GM23248 (cell line): ENCODE data around the gene CMPK2. TPM values are rescaled to one million over a fixed set of nuclear protein-coding genes. Genes with fewer than 3 reads are reported as not detected.

Source experiments
- DNase-seq: peaks from one replicate; pipeline ENCODE4 v3.0.0-alpha.2; 2015
- H2AFZ ChIP-seq: fragments of 200-600 bp; sonication (generic); 2 replicates; pipeline ENCODE4 v1.6.1; 2016; ENCODE audit warnings: antibody characterized with exemption
- H3F3A ChIP-seq: fragments of 200-600 bp; sonication (generic); 2 replicates; pipeline ENCODE4 v1.6.1; 2016; ENCODE audit warnings: mild to moderate bottlenecking, antibody characterized with exemption, mixed run types; ENCODE audit not compliant: insufficient read depth
- H3K27ac ChIP-seq: fragments of 200-600 bp; sonication (generic); 2 replicates; pipeline ENCODE4 v1.5.1; 2016; ENCODE audit warnings: mild to moderate bottlenecking
- H3K27me3 ChIP-seq: fragments of 200-600 bp; sonication (generic); replicated peaks from 2 replicates; pipeline ENCODE4 v1.6.1; 2016; ENCODE audit warnings: mild to moderate bottlenecking; ENCODE audit not compliant: insufficient read depth
- H3K36me3 ChIP-seq: fragments of 200-600 bp; sonication (generic); 2 replicates; pipeline ENCODE4 v1.6.1; 2016; ENCODE audit warnings: low read depth, mild to moderate bottlenecking
- H3K4me1 ChIP-seq: fragments of 200-600 bp; sonication (generic); 2 replicates; pipeline ENCODE4 v1.6.1; 2016; ENCODE audit warnings: mild to moderate bottlenecking; ENCODE audit not compliant: insufficient read depth
- H3K4me2 ChIP-seq: fragments of 200-600 bp; sonication (generic); one replicate; pipeline ENCODE4 v1.6.1; 2016; ENCODE audit warnings: mild to moderate bottlenecking; ENCODE audit not compliant: unreplicated experiment
- H3K4me3 ChIP-seq: fragments of 200-600 bp; sonication (generic); 2 replicates; pipeline ENCODE4 v1.5.1; 2016; ENCODE audit warnings: mild to moderate bottlenecking
- H3K79me2 ChIP-seq: fragments of 200-600 bp; sonication (generic); 2 replicates; pipeline ENCODE4 v1.6.1; 2016; ENCODE audit warnings: mild to moderate bottlenecking; ENCODE audit not compliant: insufficient read depth
- H3K9ac ChIP-seq: fragments of 200-600 bp; sonication (generic); 2 replicates; pipeline ENCODE4 v1.6.1; 2016; ENCODE audit warnings: mild to moderate bottlenecking
- H3K9me2 ChIP-seq: fragments of 200-600 bp; sonication (generic); 2 replicates; pipeline ENCODE4 v1.6.1; 2016; ENCODE audit warnings: mixed run types, mild to moderate bottlenecking, moderate library complexity; ENCODE audit not compliant: insufficient read depth
- H3K9me3 ChIP-seq: fragments of 200-600 bp; sonication (generic); one replicate; pipeline ENCODE4 v1.6.1; 2017; ENCODE audit warnings: low read depth
- H4K20me1 ChIP-seq: fragments of 200-600 bp; sonication (generic); 2 replicates; pipeline ENCODE4 v1.6.0; 2016; ENCODE audit not compliant: insufficient read depth
- EZH2 ChIP-seq: fragments of 200-600 bp; sonication (generic); IDR thresholded peaks from 2 replicates; pipeline ENCODE4 v1.6.1; 2018; ENCODE audit warnings: antibody characterized with exemption, mild to moderate bottlenecking; ENCODE audit not compliant: insufficient read depth, poor library complexity, severe bottlenecking
- EZH2phosphoT487 ChIP-seq: fragments of 200-600 bp; sonication (generic); IDR thresholded peaks from 2 replicates; pipeline ENCODE4 v1.6.1; 2018; ENCODE audit warnings: antibody characterized with exemption, moderate library complexity, mild to moderate bottlenecking, low read depth; ENCODE audit not compliant: insufficient read depth
- WGBS, 2 experiments: methylation state at CpG; one replicate each; pipeline ENCODE4 v1.1.6; 2015 to 2017; ENCODE audit warnings: low lambda C conversion rate in 2 of 2, low coverage in 1 of 2; ENCODE audit errors: missing lambda C conversion rate in 2 of 2; 5-methylcytosine and 5-hydroxymethylcytosine counted together
- in situ Hi-C: fragments of 300-500 bp; cut with MboI; formaldehyde crosslinking; loops from 2 replicates; pipeline ENCODE4 v1.15.0; 2020
- polyA plus RNA-seq: library from polyadenylated mRNA; unstranded; fragments of >200 nt; fragmentation: Nextera tagmentation; extraction: Ambion mirVana; gene quantifications from 2 replicates; pipeline ENCODE4 v1.2.1, GENCODE V29; 2016
- total RNA-seq: library from RNA; depleted of rRNA; stranded (reverse); fragments of >200 nt; shearing (Covaris generic); gene quantifications from 2 replicates; pipeline ENCODE4 v1.2.3, GENCODE V29; 2014; rRNA removed

CMPK2 gene
- total and polyA plus RNA-seq, 2 experiments from 2014 or later, result 0.11 TPM; not detected in 1

DNA sequence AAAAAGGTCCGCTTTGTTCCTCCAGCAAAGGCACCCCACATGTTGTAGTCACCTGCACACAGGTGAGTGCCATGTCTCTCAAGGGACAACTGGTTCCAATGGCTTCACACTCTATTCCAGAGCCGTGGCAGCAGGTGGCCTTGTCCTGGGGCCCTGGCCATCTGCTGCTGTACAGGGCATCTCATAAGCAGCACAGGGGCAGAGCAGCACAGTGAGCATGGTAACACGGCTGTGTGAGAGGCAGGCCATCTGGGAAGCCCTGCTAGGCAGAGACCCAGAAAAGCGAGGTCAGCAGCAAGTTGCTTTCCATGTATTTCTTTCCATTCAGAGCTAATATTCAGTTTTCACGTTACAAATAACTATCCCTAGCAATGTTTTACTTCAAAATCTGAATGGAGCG, 54.7 kb downstream of the CMPK2 start:
- in situ Hi-C loops, result no loop called here
- DNase-seq, result no peak
- Histone ChIP-seq H3K9ac (no peak overlapping the region), H3K4me3 (no peak overlapping the region), H3K4me1 (no peaks in the 10 kb centered on the region), H3K36me3 (no peaks in the 10 kb centered on the region), H3F3A (no peaks in the 10 kb centered on the region), H3K27me3 (no peaks in the 10 kb centered on the region), H3K9me3 (no peaks in the 10 kb centered on the region), H3K9me2 (no peaks in the 10 kb centered on the region), H3K27ac (no peak overlapping the region), H3K79me2 (no peaks in the 10 kb centered on the region), H3K4me2 (no peak overlapping the region), H2AFZ (no peak overlapping the region), H4K20me1 (no peaks in the 10 kb centered on the region)
- no peak for TF ChIP-seq EZH2
- TF ChIP-seq EZH2phosphoT487, result no peak
- WGBS, 2 experiments, result 39 to 41% methylated on average over 6 of the region's 6 CpGs

DNA sequence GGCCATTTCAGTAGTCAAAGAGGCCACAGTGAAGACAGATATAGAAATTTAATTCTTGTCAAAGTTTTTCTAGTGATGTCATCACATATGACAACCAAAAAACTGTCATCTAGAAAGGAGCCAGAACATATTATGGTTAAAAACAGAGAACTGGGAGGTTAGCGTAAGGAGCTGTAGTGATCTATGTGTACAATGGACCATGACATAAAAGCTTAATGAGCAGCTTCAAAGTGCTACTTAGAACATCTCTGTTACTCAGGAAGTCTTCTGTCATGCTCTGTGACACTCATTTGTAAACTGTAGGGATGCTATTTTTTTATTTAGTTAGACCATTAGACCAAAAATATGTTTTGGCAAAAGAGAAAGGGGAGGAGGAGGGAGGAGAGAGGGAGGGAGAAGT, 57.3 kb downstream of the CMPK2 start:
- Histone ChIP-seq H3K9ac (no peak overlapping the region), H3K4me1 (no peaks in the 10 kb centered on the region), H3K4me2 (no peak overlapping the region), H3K4me3 (no peak overlapping the region), H3K27me3 (no peaks in the 10 kb centered on the region; the same call in 1 of the 2 replicates), H3K36me3 (no peaks in the 10 kb centered on the region), H3K27ac (no peak overlapping the region), H3K9me3 (no peaks in the 10 kb centered on the region), H3K79me2 (no peaks in the 10 kb centered on the region), H3K9me2 (no peaks in the 10 kb centered on the region), H4K20me1 (no peaks in the 10 kb centered on the region), H3F3A (no peaks in the 10 kb centered on the region), H2AFZ (no peak overlapping the region)
- 47 to 55% methylated on average over 1 of the region's 1 CpG for WGBS, 2 experiments
- no peak for DNase-seq
- no peak for TF ChIP-seq EZH2
- TF ChIP-seq EZH2phosphoT487, result no peak
- in situ Hi-C loops, result no loop called here

DNA sequence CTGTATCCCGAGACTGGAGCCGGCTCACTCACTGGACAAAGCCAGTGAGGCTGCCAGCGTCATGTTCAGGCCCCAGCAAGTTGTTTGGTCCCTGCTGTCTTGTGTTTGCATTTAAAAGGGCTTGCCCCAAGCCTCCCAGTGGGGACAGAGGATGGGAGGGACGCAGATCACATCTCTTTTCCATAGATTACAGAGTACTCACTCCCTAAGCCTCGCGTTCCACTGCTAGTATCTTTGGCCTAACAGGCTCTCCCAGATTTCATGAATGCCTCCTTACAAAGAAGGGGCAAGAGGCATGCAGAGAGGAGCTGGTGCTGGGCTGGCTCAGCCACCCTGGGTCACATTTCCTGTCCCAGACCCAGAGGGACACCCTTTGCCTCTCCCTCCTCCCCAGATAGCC, 59.1 kb downstream of the CMPK2 start:
- H3K27me3 ChIP-seq, result no peaks in the 10 kb centered on the region; the same call in 1 of the 2 replicates
- H3K4me3 ChIP-seq, result no peak overlapping the region
- no peaks in the 10 kb centered on the region for H3K79me2 ChIP-seq
- no peaks in the 10 kb centered on the region for H4K20me1 ChIP-seq
- no peak overlapping the region for H2AFZ ChIP-seq
- H3K9me2 ChIP-seq, result no peaks in the 10 kb centered on the region
- no peaks in the 10 kb centered on the region for H3K36me3 ChIP-seq
- no peak for DNase-seq
- no peak overlapping the region for H3K9ac ChIP-seq
- no peaks in the 10 kb centered on the region for H3F3A ChIP-seq
- in situ Hi-C loops, result no loop called here
- no peak overlapping the region for H3K4me2 ChIP-seq
- H3K27ac ChIP-seq, result no peak overlapping the region
- no peaks in the 10 kb centered on the region for H3K9me3 ChIP-seq
- H3K4me1 ChIP-seq, result no peaks in the 10 kb centered on the region
- 21 to 23% methylated on average over 6 of the region's 6 CpGs for WGBS, 2 experiments
- TF ChIP-seq EZH2 (no peak), EZH2phosphoT487 (no peak)

DNA sequence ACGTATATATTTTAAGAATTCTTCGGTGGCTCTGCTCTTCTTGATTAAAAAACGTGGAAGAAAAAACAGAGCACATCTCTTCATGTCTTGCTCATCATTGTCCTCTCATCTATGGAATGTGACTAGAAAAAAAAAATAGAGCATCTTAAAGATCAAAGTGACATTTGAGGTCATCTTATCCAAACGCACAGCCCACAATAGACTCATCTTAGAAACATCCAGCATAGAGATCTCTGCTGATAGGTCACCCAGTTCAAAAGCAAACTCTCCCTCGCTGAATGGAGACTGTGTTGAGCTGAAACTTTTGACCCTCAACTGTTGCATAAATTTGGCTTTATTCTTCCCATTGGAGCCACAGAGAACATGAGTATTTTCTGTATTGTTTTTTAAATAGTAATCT, 65.2 kb downstream of the CMPK2 start:
- peak; percentile 18 for DNase-seq
- H3K9me3 ChIP-seq, result no peaks in the 10 kb centered on the region
- H3K4me3 ChIP-seq, result no peak overlapping the region
- H3K79me2 ChIP-seq, result no peaks in the 10 kb centered on the region
- H3K9ac ChIP-seq, result no peak overlapping the region
- no peaks in the 10 kb centered on the region for H3F3A ChIP-seq
- H3K4me1 ChIP-seq, result no peaks in the 10 kb centered on the region
- 37 to 42% methylated on average over 5 of the region's 5 CpGs for WGBS, 2 experiments
- H3K27me3 ChIP-seq, result no peaks in the 10 kb centered on the region; the same call in 1 of the 2 replicates
- no peak overlapping the region for H2AFZ ChIP-seq
- no peak overlapping the region for H3K27ac ChIP-seq
- no peaks in the 10 kb centered on the region for H3K36me3 ChIP-seq
- TF ChIP-seq EZH2phosphoT487, result no peak
- TF ChIP-seq EZH2, result no peak
- H4K20me1 ChIP-seq, result no peaks in the 10 kb centered on the region
- H3K9me2 ChIP-seq, result no peaks in the 10 kb centered on the region
- in situ Hi-C loops, result no loop called here
- no peak overlapping the region for H3K4me2 ChIP-seq

Other genes starting within 250 kb of the CMPK2 start
- not detected in 2 replicates for gene RSAD2, start 11.9 kb upstream of the CMPK2 start, total RNA-seq
- not detected in 2 replicates for gene RSAD2, start 11.9 kb upstream of the CMPK2 start, polyA plus RNA-seq
- gene RNF144A, start 51.5 kb upstream of the CMPK2 start, total RNA-seq, result 3.5 and 5.7 TPM in 2 replicates
- 0.60 and 0.67 TPM in 2 replicates for gene RNF144A, start 51.5 kb upstream of the CMPK2 start, polyA plus RNA-seq